Kidney (tissue), 14 donors: ENCODE measurements around the gene PRR20A. TPM values are rescaled to one million over a fixed set of nuclear protein-coding genes. Genes with fewer than 3 reads are reported as not detected.
"Not testable (repeated sequence)": the region's sequence is repeated elsewhere in the genome, so short reads cannot be mapped to it uniquely, and the experiment has no call there.

ENCODE experiments used
- DNase-seq, 5 donors: peaks; one replicate each; pipeline ENCODE4 v3.0.0-alpha.2; 2013 to 2020
- FAIRE-seq: peaks from 2 replicates; lab custom pipeline; 2012; peaks lifted over from hg19 to GRCh38; lab: Jason Lieb, UNC
- H3K27ac ChIP-seq, 2 donors: one replicate each; pipeline ENCODE4 v1.7.0; 2013; ENCODE audit warnings: low read depth in 2 of 2, low read length in 2 of 2, inconsistent platforms in 1 of 2
- H3K27me3 ChIP-seq: one replicate; pipeline ENCODE4 v1.7.1; 2013; ENCODE audit warnings: low read length, inconsistent platforms; ENCODE audit not compliant: control insufficient read depth, insufficient read depth
- H3K36me3 ChIP-seq, 3 donors: one replicate each; pipeline versions ENCODE4 v1.7.0 to v1.7.1; 2013; ENCODE audit warnings: low read length in 3 of 3, control low read depth in 1 of 3, inconsistent platforms in 1 of 3; ENCODE audit not compliant: insufficient read depth in 3 of 3, control insufficient read depth in 2 of 3
- H3K4me1 ChIP-seq, 3 donors: one replicate each; pipeline versions ENCODE4 v1.7.0 to v1.7.1; 2013; ENCODE audit warnings: low read length in 3 of 3, inconsistent platforms in 1 of 3, low read depth in 1 of 3; ENCODE audit not compliant: control insufficient read depth in 2 of 3, insufficient read depth in 2 of 3
- H3K4me3 ChIP-seq, 3 donors: one replicate each; pipeline versions ENCODE4 v1.7.0 to v1.8.1; 2013; ENCODE audit warnings: low read length in 3 of 3, control low read depth in 1 of 3, inconsistent platforms in 1 of 3
- H3K9ac ChIP-seq, 3 donors: one replicate each; pipeline versions ENCODE4 v1.7.0 to v1.7.1; 2013; ENCODE audit warnings: low read length in 3 of 3, control low read depth in 1 of 3, inconsistent platforms in 1 of 3
- H3K9me3 ChIP-seq, 3 donors: one replicate each; pipeline versions ENCODE4 v1.7.0 to v1.7.1; 2013; ENCODE audit warnings: low read length in 3 of 3, control low read depth in 1 of 3, inconsistent platforms in 1 of 3; ENCODE audit not compliant: control insufficient read depth in 2 of 3, insufficient read depth in 1 of 3
- intact Hi-C: fragments of 100-400 bp; cut with DNase I; formaldehyde crosslinking; loops from one replicate; pipeline ENCODE4 v1.11.1; 2022
- polyA plus RNA-seq: library from polyadenylated mRNA; stranded (reverse); fragments of 350-450 nt; fragmentation: Illumina TruSeq; extraction: RNeasy Lipid Tissue Mini Kit (QIAGEN cat#74804); gene quantifications from one replicate; pipeline ENCODE4 v1.2.3, GENCODE V29; 2014; ENCODE audit warnings: low read depth, low replicate concordance; ENCODE audit not compliant: insufficient read depth
- total RNA-seq: library from RNA; stranded (reverse); fragmentation: NEBNext Ultra II Directional; extraction: Animal tissue kit (Norgen Biotek cat#: 25700); gene quantifications from one replicate; pipeline ENCODE4 v1.2.1, GENCODE V29; 2021
- TF ChIP-seq, protein P1 (sequence below): IDR thresholded peaks from 3 replicates; pipeline ENCODE4 v1.5.1; 2012; ENCODE audit warnings: mild to moderate bottlenecking, moderate library complexity, borderline replicate concordance; ENCODE audit not compliant: insufficient read depth; ENCODE audit errors: extremely low read depth
- donor health status: control.
- donor health status: control.
- donor health status: control.
- donor health status: control.
- donor health status: control.
- donor health status: DM: yes; HTN: yes; CAD: no.
- donor health status: Normal renal cell carcinoma (clear cell type).

The PRR20A gene
- total and polyA plus RNA-seq, 2 donors from 2014 or later: not detected

DNA sequence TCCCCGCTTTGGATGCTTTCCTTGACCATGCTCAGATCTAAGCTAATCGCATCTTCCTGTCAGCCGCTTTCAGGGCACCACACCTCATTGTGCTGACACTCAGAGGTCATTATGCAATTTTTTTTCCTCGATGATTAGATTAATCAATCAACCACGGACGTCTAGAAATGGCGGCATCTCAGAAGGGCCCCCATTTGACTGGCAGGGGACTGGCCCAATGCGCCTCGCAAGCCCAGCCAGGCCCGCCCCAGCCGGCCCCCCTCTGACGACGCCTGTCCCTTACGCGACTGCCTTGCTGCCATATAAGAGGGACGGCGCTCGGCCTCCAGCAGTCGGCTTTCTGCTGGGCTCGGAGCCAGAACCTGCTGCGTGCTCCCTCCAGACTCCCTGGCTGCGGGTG, 13.0 kb downstream of the PRR20A start, which contains the start of gene PRR20C:
Gene PRR20C (plus strand): TSS at position 301 of the 400 bp plus-strand sequence. CDS start 387 bp downstream, outside the sequence.
- H3K27ac ChIP-seq, H3K36me3 ChIP-seq, DNase-seq, H3K4me3 ChIP-seq, FAIRE-seq, intact Hi-C loops, H3K9me3 ChIP-seq, H3K4me1 ChIP-seq, H3K27me3 ChIP-seq, H3K9ac ChIP-seq: not testable (repeated sequence)

DNA sequence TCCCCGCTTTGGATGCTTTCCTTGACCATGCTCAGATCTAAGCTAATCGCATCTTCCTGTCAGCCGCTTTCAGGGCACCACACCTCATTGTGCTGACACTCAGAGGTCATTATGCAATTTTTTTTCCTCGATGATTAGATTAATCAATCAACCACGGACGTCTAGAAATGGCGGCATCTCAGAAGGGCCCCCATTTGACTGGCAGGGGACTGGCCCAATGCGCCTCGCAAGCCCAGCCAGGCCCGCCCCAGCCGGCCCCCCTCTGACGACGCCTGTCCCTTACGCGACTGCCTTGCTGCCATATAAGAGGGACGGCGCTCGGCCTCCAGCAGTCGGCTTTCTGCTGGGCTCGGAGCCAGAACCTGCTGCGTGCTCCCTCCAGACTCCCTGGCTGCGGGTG, 19.6 kb downstream of the PRR20A start, which contains the start of gene PRR20D:
Gene PRR20D (plus strand): TSS at position 301 of the 400 bp plus-strand sequence. CDS start 387 bp downstream, outside the sequence.
- H3K4me1 ChIP-seq, FAIRE-seq, H3K9me3 ChIP-seq, H3K4me3 ChIP-seq, DNase-seq, intact Hi-C loops, H3K27me3 ChIP-seq, H3K27ac ChIP-seq, H3K36me3 ChIP-seq, H3K9ac ChIP-seq: not testable (repeated sequence)

DNA sequence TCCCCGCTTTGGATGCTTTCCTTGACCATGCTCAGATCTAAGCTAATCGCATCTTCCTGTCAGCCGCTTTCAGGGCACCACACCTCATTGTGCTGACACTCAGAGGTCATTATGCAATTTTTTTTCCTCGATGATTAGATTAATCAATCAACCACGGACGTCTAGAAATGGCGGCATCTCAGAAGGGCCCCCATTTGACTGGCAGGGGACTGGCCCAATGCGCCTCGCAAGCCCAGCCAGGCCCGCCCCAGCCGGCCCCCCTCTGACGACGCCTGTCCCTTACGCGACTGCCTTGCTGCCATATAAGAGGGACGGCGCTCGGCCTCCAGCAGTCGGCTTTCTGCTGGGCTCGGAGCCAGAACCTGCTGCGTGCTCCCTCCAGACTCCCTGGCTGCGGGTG, 26.2 kb downstream of the PRR20A start, which contains the start of gene PRR20E:
Gene PRR20E (plus strand): TSS at position 301 of the 400 bp plus-strand sequence. CDS start 387 bp downstream, outside the sequence.
- H3K27ac ChIP-seq, DNase-seq, intact Hi-C loops: not testable (repeated sequence)

DNA sequence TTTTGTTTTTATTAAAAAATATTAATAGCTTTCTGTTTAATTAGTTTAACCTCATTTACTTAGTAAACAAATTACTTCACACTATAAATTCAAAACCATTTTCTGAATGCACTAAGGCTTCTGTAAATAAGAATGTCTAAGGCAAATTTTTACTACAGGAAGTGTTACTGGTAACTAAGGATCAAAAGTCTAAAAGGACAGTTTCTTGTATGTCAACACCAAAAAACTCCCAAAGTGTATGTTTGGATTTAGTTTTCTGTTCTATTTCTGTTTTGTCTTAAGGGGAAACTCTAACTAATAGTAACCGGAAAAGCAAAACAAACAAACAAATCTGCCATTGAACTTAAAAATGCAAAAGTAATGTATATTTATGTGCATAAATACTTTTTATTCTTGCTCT, 50.9 kb downstream of the PRR20A start:
- DNase-seq (no peak), FAIRE-seq (no peak)
- no peaks in the 10 kb centered on the region for H3K27me3 ChIP-seq
- H3K36me3 ChIP-seq: no peaks in the 10 kb centered on the region
- intact Hi-C loops: no loop called here
- no peak overlapping the region for H3K9ac ChIP-seq
- H3K27ac ChIP-seq: no peak overlapping the region
- H3K9me3 ChIP-seq: no peaks in the 10 kb centered on the region
- TF ChIP-seq, protein P1, sequence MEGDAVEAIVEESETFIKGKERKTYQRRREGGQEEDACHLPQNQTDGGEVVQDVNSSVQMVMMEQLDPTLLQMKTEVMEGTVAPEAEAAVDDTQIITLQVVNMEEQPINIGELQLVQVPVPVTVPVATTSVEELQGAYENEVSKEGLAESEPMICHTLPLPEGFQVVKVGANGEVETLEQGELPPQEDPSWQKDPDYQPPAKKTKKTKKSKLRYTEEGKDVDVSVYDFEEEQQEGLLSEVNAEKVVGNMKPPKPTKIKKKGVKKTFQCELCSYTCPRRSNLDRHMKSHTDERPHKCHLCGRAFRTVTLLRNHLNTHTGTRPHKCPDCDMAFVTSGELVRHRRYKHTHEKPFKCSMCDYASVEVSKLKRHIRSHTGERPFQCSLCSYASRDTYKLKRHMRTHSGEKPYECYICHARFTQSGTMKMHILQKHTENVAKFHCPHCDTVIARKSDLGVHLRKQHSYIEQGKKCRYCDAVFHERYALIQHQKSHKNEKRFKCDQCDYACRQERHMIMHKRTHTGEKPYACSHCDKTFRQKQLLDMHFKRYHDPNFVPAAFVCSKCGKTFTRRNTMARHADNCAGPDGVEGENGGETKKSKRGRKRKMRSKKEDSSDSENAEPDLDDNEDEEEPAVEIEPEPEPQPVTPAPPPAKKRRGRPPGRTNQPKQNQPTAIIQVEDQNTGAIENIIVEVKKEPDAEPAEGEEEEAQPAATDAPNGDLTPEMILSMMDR: no peak
- no peak overlapping the region for H3K4me3 ChIP-seq
- no peaks in the 10 kb centered on the region for H3K4me1 ChIP-seq

More for the DNA sequence above, 26.2 kb downstream of the PRR20A start, which contains the start of gene PRR20E:
- H3K4me3 ChIP-seq, H3K9ac ChIP-seq, H3K4me1 ChIP-seq, H3K27me3 ChIP-seq, H3K9me3 ChIP-seq, FAIRE-seq, H3K36me3 ChIP-seq: not testable (repeated sequence)

Other genes with a start within 250 kb of the PRR20A start
- gene PRR20B, start 6.6 kb downstream of the PRR20A start, total RNA-seq: not detected
- gene PRR20B, start 6.6 kb downstream of the PRR20A start, polyA plus RNA-seq: not detected
- not detected for gene PRR20C, start 13.1 kb downstream of the PRR20A start, total RNA-seq
- not detected for gene PRR20C, start 13.1 kb downstream of the PRR20A start, polyA plus RNA-seq
- not detected for gene PRR20D, start 19.7 kb downstream of the PRR20A start, total RNA-seq
- not detected for gene PRR20D, start 19.7 kb downstream of the PRR20A start, polyA plus RNA-seq
- gene PRR20E, start 26.3 kb downstream of the PRR20A start, total RNA-seq: not detected
- not detected for gene PRR20E, start 26.3 kb downstream of the PRR20A start, polyA plus RNA-seq